Rectal smooth muscle tissue (tissue), 1 donor: ENCODE measurements around the gene KCNN3.

ENCODE experiments used
- H3K27ac ChIP-seq: one replicate; pipeline ENCODE4 v1.7.0; 2013; ENCODE audit warnings: low read depth, low read length, inconsistent platforms
- H3K27me3 ChIP-seq: one replicate; pipeline ENCODE4 v1.7.0; 2013; ENCODE audit warnings: low read length; ENCODE audit not compliant: control insufficient read depth, insufficient read depth
- H3K36me3 ChIP-seq: one replicate; pipeline ENCODE4 v1.7.0; 2013; ENCODE audit warnings: low read length; ENCODE audit not compliant: control insufficient read depth, insufficient read depth
- H3K4me1 ChIP-seq: one replicate; pipeline ENCODE4 v1.7.0; 2013; ENCODE audit warnings: low read length; ENCODE audit not compliant: control insufficient read depth, insufficient read depth
- H3K4me3 ChIP-seq: one replicate; pipeline ENCODE4 v1.7.0; 2013; ENCODE audit warnings: low read length
- H3K9ac ChIP-seq: one replicate; pipeline ENCODE4 v1.7.0; 2013; ENCODE audit warnings: low read length

KCNN3 gene

DNA sequence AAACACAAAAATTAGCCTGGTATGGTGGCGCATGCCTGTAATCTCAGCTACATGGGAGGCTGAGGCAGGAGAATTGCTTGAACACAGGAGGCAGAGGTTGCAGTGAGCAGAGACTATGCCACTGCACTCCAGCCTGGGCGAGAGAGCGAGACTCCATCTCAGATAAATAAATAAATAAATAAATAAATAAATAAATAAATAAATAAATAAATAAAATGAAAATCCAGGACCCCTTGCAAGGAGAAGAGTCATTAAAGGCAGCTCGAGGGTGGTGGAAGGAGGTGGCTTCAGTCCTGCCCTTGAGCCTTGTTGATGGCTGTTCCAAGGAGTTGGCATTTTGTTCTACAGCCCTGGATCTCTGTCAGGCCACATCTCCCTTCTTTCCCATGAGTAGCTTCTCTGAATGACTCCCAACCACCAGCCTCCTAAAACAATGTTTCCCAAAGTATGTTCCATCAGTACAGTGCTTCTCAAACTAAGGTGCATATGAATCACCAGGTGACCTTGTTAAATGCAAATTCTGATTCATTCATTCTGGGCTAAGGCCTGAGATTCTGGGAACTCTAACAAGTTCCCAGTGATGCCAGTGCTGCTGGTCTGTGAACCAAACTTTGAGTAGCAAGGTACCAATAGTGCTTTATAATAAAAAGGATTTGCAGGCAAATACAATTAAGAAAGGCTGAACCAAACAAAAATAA lies 99.0 kb downstream of the KCNN3 start:
- no peaks in the 10 kb centered on the region for H3K27me3 ChIP-seq
- H3K27ac ChIP-seq: no peak overlapping the region
- peaks cover 14% of the 10 kb centered on the region for H3K4me1 ChIP-seq
- H3K36me3 ChIP-seq: no peaks in the 10 kb centered on the region
- H3K4me3 ChIP-seq: no peak overlapping the region
- no peak overlapping the region for H3K9ac ChIP-seq

DNA sequence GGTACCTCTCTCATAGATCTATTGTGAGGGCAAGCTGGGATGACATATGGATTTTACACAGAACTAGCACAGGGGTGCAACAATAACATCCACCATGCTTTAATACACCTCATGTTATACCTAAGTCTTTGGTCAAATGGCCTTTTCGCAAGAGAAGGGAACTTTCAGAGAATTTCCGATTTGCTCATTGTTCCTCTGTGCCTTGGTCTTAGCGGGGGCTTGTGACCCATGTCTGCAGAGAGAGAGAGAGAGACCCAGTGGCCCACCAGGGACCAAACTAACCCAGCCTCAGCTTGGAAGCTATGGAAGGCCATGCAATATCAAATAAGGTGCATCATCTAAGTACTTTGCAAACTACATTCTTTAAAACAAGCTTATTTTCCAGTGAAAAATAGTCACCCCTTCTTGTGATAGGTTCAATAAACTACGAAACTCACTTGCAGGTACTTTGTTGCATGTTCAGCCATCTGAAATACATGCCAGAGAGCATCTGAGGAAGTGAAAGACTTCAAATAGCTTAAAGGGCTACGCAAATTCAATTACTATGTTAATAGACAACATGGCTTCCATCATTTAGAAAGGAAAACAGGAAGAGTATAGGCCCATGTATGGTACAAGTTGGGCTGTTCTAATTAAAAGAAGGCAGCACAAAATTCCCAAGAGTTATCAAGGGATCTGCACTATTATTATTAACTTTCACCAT lies 100.7 kb downstream of the KCNN3 start:
- Histone ChIP-seq H3K27ac (no peak overlapping the region), H3K36me3 (no peaks in the 10 kb centered on the region), H3K4me3 (no peak overlapping the region), H3K27me3 (no peaks in the 10 kb centered on the region), H3K4me1 (peaks cover 14% of the 10 kb centered on the region), H3K9ac (no peak overlapping the region)

DNA sequence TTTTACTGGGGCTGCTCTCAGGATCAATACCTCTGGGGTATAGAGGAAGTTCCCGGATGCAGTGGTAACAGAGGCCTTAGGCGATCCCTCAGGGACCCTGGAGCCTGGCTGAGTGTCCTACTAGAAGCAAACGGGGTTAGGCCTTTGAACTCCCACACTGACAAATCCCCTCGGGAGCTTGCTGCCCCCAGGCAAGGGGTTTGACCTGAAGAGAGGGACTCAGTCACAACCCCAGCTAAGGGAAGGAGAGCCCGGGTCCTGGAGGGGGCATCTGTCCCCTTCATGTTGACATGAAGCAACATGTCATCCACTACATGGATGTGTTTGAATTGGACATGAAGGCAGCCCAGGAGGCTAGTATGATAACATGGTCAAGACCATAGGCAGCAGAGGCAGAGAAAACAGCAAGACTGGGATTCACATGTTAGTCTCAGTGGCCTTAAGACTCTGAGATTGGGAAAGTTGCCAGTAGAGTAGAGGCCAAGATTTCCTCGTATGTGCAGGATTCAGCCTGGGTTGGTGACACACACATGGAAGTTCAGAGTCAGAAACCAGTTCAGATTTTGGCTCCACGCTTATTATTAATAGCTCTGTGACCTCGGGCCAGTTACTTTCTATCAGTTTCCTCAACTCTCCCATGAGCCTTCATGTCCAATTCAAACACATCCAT lies 101.5 kb downstream of the KCNN3 start:
- Histone ChIP-seq H3K4me3 (no peak overlapping the region), H3K27me3 (no peaks in the 10 kb centered on the region), H3K36me3 (no peaks in the 10 kb centered on the region), H3K9ac (no peak overlapping the region), H3K27ac (peak overlapping the region; percentile 63), H3K4me1 (peaks cover 14% of the 10 kb centered on the region)

DNA sequence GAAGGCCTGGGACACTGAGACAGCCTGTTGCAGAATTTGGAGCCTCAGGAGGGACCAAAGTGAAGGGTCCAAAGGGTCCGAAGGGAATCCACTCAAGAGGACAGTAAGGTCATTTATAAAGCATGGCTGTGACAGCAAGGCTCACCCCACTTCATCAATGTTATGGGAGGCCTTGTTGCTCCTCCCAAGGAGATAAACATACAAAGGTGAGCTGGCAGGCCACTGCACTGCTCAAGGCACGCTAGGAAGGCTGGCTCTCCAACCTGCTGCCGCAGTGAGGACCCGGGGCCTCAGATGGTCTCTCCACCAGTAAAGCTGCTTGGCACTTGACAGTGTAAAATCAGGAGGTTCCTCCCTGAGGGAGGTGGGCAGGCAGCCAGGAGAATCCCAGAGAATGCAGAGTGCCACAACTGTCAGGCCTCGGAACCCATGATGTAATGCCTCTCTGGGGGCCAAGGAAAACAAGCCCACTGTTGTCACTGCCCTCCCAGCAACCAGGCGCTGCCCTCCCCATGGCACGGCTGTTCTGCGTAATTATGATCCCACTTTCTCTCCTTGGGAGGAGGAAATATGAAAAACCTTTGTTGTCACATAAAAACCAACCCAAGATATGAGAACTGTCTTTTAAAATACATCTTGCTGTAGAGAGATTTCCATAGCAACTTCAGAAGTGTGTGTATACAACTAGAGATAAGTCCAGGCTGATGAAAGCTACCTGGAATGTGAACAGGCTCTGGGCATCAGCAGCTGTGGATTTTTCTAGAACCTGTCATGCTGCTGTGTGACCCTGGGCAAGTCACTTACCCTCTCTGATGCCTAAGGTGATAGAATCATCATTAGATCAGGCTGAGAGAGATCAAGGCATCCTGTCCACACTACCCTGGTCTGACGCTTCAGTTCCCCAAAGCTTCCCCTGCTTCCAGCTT lies 102.5 kb downstream of the KCNN3 start:
- Histone ChIP-seq H3K4me1 (peaks cover 14% of the 10 kb centered on the region), H3K9ac (no peak overlapping the region), H3K27me3 (no peaks in the 10 kb centered on the region), H3K27ac (peak overlapping the region; percentile 63), H3K36me3 (no peaks in the 10 kb centered on the region), H3K4me3 (no peak overlapping the region)

DNA sequence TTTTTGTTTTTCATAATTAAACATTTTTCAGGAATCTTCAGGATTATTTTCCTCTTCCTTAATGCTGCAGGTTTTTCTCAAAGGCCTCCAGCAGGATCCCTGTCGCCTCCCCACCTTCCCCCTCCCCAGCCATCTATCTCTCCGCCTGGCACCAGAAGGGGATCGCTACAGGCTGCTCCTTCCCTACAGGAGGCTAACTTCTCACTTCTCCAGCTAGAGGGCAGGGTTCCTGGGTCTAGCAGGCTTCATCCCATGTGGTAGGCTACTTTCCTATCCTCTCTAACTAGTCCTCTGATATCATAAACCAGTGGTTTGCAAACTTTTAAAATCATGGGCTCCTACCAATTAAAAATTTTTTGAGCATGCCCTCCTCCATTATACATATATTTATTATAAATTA lies 104.1 kb downstream of the KCNN3 start:
- H3K27me3 ChIP-seq: no peaks in the 10 kb centered on the region
- no peaks in the 10 kb centered on the region for H3K36me3 ChIP-seq
- no peak overlapping the region for H3K4me3 ChIP-seq
- no peak overlapping the region for H3K27ac ChIP-seq
- no peak overlapping the region for H3K9ac ChIP-seq
- H3K4me1 ChIP-seq: peaks cover 14% of the 10 kb centered on the region

DNA sequence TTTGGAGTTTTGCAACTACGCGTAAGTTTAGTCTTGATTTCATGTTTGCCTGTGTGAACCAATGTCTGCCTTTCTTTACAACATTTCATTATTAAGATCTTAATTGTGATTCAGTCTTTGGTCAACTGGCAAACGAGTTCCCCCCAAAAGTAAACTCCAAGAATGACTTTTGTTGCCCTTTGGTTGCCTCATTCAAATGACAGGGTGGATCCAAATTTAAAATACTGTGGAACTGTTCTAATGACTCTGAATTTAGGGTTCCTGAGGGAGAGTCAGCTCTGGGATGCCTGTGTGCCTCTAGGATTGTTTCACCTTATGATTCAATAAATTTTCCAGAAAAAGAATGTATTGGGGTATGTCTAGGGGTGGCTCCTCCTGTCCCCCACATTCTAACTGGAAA lies 105.3 kb downstream of the KCNN3 start:
- Histone ChIP-seq H3K36me3 (no peaks in the 10 kb centered on the region), H3K9ac (no peak overlapping the region), H3K27ac (no peak overlapping the region), H3K27me3 (no peaks in the 10 kb centered on the region), H3K4me1 (peaks cover 14% of the 10 kb centered on the region), H3K4me3 (no peak overlapping the region)

DNA sequence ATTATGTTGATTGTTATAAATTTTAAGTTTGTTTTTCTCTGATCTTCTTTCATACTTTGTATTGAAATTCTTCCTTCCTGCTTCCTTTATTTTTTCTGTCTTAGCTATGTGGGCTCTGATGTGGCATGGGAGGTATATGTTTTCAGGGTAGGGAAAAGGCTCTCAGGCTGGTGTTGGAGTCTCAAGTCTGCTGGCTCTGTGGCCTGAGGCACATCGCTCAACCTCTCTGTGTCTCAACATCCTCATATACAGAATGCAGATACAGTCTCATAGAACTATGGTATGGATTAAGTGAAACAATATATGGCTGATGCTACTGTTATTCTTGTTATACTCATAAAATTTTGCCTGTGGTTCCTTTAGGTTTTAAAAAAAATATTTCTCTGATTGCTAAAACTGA lies 105.9 kb downstream of the KCNN3 start:
- Histone ChIP-seq H3K4me3 (no peak overlapping the region), H3K4me1 (peaks cover 14% of the 10 kb centered on the region), H3K27ac (no peak overlapping the region), H3K9ac (no peak overlapping the region), H3K36me3 (no peaks in the 10 kb centered on the region), H3K27me3 (no peaks in the 10 kb centered on the region)

DNA sequence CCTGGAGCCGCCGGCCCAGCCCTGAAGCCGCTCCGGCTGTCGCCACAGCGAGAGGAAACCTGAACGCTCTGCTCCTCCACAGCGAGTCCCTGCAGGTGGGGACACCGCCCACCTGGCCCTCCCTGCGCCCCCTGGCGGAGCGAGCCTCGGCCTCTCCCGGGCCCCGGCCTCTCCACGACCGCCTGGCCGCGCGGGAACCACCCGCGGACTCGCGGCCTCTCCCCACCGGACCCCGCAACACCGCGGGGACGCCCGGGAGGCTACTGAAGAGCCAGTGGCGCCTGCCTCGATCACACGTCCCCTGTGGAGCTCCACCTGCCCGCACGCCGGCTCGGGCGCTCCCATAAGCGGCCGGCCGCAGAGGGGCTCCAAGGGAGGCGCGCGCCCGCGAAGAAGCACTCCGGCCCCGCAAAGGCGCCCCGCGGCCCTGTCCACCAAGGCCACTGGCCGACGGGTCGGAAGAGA lies 109.6 kb downstream of the KCNN3 start:
- no peaks in the 10 kb centered on the region for H3K36me3 ChIP-seq
- no peak overlapping the region for H3K27ac ChIP-seq
- H3K27me3 ChIP-seq: no peaks in the 10 kb centered on the region
- H3K9ac ChIP-seq: no peak overlapping the region
- H3K4me1 ChIP-seq: no peaks in the 10 kb centered on the region
- peak overlapping the region; percentile 11 for H3K4me3 ChIP-seq

DNA sequence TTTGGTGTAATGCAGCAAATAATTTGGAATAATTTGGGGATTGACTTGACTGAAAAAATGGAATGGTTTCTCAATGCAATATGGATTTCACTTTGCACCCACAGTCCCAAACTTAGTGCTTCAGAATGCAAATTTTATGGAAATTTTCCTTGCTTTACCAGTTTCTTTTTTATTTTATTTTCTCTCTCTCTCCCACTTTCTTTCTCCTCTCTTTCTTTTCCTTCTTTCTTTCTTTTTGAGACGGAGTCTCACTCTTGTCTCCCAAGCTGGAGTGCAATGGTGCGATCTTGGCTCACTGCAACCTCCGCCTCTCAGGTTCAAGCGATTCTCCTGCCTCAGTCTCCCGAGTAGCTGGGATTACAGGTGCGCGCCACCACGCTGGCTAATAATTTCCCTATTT lies 110.3 kb downstream of the KCNN3 start:
- Histone ChIP-seq H3K4me1 (no peaks in the 10 kb centered on the region), H3K36me3 (no peaks in the 10 kb centered on the region), H3K4me3 (no peak overlapping the region), H3K9ac (no peak overlapping the region), H3K27ac (no peak overlapping the region), H3K27me3 (no peaks in the 10 kb centered on the region)

DNA sequence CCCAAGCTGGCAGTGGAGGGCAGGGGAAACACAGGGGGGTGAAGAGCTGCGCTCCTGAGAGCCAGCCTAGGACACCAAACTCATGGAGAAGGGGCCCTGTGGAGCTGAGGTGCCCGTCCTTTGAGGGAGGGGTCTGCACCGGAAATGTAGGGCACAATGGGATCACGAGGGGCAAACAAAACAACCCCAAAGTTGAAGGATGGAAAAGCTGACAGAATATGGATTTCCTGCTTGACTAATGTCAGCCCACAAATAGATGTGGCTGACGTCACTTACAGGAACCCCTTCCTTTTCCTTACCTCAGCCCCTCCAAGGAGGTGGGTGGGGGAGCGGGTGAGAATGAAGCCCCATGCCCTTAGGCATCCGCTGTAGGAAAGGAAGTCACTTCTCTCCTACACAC lies 110.9 kb downstream of the KCNN3 start:
- H3K27me3 ChIP-seq: no peaks in the 10 kb centered on the region

DNA sequence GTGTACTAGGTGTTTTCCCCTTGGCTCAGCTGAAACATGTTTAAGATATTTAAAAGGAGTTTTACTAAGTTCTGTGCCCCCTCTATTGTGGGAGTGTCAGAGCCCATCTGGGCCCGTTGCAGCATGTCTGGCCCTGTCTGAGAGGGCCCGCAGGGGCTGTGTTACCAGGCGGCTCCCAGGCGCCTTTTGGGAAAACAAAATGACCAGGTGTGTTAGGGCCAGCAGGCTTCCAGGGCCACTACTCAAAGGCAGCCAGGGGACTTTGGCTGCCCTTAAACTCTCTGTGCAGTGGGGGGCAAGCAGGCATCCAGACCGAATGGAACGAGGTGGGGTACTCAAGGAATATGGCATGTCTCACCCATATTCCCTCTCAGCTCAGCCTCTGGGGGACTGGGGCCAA lies 111.7 kb downstream of the KCNN3 start:
- Histone ChIP-seq H3K36me3 (no peaks in the 10 kb centered on the region), H3K27me3 (no peaks in the 10 kb centered on the region), H3K27ac (no peak overlapping the region), H3K4me1 (no peaks in the 10 kb centered on the region), H3K9ac (no peak overlapping the region), H3K4me3 (no peak overlapping the region)

More for the DNA sequence above, 110.9 kb downstream of the KCNN3 start:
- no peaks in the 10 kb centered on the region for H3K36me3 ChIP-seq
- H3K4me3 ChIP-seq: no peak overlapping the region
- H3K27ac ChIP-seq: no peak overlapping the region
- H3K4me1 ChIP-seq: no peaks in the 10 kb centered on the region
- no peak overlapping the region for H3K9ac ChIP-seq
